ENCODE measurements around the gene CSF1R.

CSF1R gene

GRCh38 chr5:150075806-150076205, 10.5 kb downstream of the CSF1R start:
- Histone ChIP-seq H3K27me3 (ENCODE audit: control insufficient read depth, low read length) (peaks cover 13% of the 10 kb centered on the region; the same call in 1 of the 2 replicates), H3K9me2 (replicated peaks; ENCODE audit: control insufficient read depth, low read length) (no peaks in the 10 kb centered on the region), H3K79me2 (ENCODE audit: control insufficient read depth, low read length) (no peaks in the 10 kb centered on the region), H3F3A (ENCODE audit: control insufficient read depth, insufficient read depth) (no peaks in the 10 kb centered on the region), H3K36me3 (ENCODE audit: control insufficient read depth, low read length) (no peaks in the 10 kb centered on the region), H3K27ac (ENCODE audit: low read depth, low read length) (no peak overlapping the region), H3K4me2 (ENCODE audit: low read length) (no peak overlapping the region), H4K20me1 (ENCODE audit: control insufficient read depth, insufficient read depth, low read depth, low read length) (no peaks in the 10 kb centered on the region; the same call in 1 of the 2 replicates), H3K4me3 (ENCODE audit: low read length) (no peak overlapping the region), H3K9me3 (ENCODE audit: control insufficient read depth, insufficient read depth, low read length) (no peaks in the 10 kb centered on the region), H3K4me1 (ENCODE audit: control insufficient read depth, low read length) (no peaks in the 10 kb centered on the region)
- TF ChIP-seq CTCF (IDR thresholded peaks at IDR 0.05; ENCODE audit: low read depth, low read length, poor library complexity, severe bottlenecking) (no peak), EZH2phosphoT487 (IDR thresholded peaks at IDR 0.05; ENCODE audit: borderline replicate concordance, low read length) (no peak)

GRCh38 chr5:150075233-150075632, 11.1 kb downstream of the CSF1R start:
- Histone ChIP-seq H3K27me3 (ENCODE audit: control insufficient read depth, low read length) (peaks cover 13% of the 10 kb centered on the region; the same call in 1 of the 2 replicates), H3K36me3 (ENCODE audit: control insufficient read depth, low read length) (no peaks in the 10 kb centered on the region), H3K79me2 (ENCODE audit: control insufficient read depth, low read length) (no peaks in the 10 kb centered on the region), H3K9me2 (replicated peaks; ENCODE audit: control insufficient read depth, low read length) (no peaks in the 10 kb centered on the region), H4K20me1 (ENCODE audit: control insufficient read depth, insufficient read depth, low read depth, low read length) (no peaks in the 10 kb centered on the region), H3K4me3 (ENCODE audit: low read length) (no peak overlapping the region), H3K9me3 (ENCODE audit: control insufficient read depth, insufficient read depth, low read length) (no peaks in the 10 kb centered on the region), H3K27ac (ENCODE audit: low read depth, low read length) (no peak overlapping the region), H3K4me1 (ENCODE audit: control insufficient read depth, low read length) (no peaks in the 10 kb centered on the region), H3F3A (ENCODE audit: control insufficient read depth, insufficient read depth) (no peaks in the 10 kb centered on the region), H3K4me2 (ENCODE audit: low read length) (no peak overlapping the region)
- TF ChIP-seq CTCF (IDR thresholded peaks at IDR 0.05; ENCODE audit: low read depth, low read length, poor library complexity, severe bottlenecking) (no peak), EZH2phosphoT487 (IDR thresholded peaks at IDR 0.05; ENCODE audit: borderline replicate concordance, low read length) (no peak)

GRCh38 chr5:150073677-150074076, 12.7 kb downstream of the CSF1R start:
- Histone ChIP-seq H3K27ac (ENCODE audit: low read depth, low read length) (no peak overlapping the region), H3K4me3 (ENCODE audit: low read length) (no peak overlapping the region), H3F3A (ENCODE audit: control insufficient read depth, insufficient read depth) (no peaks in the 10 kb centered on the region), H3K9me3 (ENCODE audit: control insufficient read depth, insufficient read depth, low read length) (no peaks in the 10 kb centered on the region), H3K36me3 (ENCODE audit: control insufficient read depth, low read length) (no peaks in the 10 kb centered on the region), H3K4me1 (ENCODE audit: control insufficient read depth, low read length) (no peaks in the 10 kb centered on the region), H3K27me3 (ENCODE audit: control insufficient read depth, low read length) (peaks cover 13% of the 10 kb centered on the region; the same call in 1 of the 2 replicates), H3K79me2 (ENCODE audit: control insufficient read depth, low read length) (no peaks in the 10 kb centered on the region), H3K9me2 (replicated peaks; ENCODE audit: control insufficient read depth, low read length) (no peaks in the 10 kb centered on the region), H4K20me1 (ENCODE audit: control insufficient read depth, insufficient read depth, low read depth, low read length) (no peaks in the 10 kb centered on the region), H3K4me2 (ENCODE audit: low read length) (no peak overlapping the region)
- TF ChIP-seq EZH2phosphoT487 (IDR thresholded peaks at IDR 0.05; ENCODE audit: borderline replicate concordance, low read length) (no peak), CTCF (IDR thresholded peaks at IDR 0.05; ENCODE audit: low read depth, low read length, poor library complexity, severe bottlenecking) (no peak)

Measured in DOHH2 (cell line).